HUDEP-2 (cell line): ENCODE measurements around the gene ITPK1.
"Not testable (repeated sequence)": the region's sequence is repeated elsewhere in the genome, so short reads cannot be mapped to it uniquely, and the experiment has no call there.

Source experiments
- DNase-seq, 76 experiments: peaks; one replicate each; lab custom pipeline; 2025; ENCODE audit not compliant: unreplicated experiment in 76 of 76; lab: John Stamatoyannopoulos, UW

The ITPK1 gene

DNA sequence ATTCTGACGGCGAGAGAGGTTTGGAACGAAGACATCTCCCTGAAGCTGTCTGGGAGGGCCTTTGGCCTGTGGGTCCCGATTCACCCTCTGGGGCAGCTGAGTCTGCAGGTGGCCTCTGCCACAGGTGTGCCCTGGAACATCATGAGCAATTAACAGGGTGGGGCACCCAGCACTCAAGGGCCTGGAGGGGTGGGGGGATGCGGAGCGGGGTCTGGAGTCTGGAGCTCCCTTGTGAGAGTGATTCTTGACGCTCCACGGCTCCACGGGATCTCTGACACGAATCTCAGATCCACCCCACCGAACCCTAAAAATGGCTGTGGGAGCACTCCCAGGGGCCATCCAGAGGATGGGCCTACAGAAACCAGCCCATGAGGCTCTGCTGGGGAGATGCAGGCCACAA is 8.3 kb downstream of the ITPK1 start:
- DNase-seq, result no peak

DNA sequence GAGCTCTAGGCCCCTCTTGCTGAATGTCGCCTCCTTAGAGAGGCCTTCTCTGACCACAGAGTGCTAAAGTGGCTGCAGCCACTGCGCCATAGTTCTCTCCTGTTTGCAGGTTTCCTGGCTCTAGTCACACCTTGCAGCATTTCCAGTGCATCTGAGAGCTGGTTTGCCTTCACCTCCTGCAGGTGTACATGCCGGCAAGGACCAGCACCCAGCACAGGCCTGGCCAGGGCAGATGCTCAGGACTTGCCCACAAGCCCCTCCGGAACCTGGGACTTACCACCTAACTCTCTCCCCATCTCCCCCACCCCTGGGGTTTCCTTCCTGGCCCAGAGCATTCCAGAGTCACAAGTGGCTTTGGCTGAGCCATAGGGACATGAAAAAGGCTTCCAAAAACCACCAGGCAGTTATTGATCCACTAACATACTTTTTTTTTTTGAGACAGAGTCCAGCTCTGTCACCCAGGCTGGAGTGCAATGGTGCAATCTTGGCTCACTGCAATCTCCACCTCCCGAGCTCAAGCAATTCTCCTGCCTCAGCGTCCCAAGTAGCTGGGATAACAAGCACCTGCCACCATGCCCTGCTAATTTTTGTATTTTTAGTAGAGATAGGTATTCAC is 9.1 kb downstream of the ITPK1 start:
- no peak for DNase-seq

DNA sequence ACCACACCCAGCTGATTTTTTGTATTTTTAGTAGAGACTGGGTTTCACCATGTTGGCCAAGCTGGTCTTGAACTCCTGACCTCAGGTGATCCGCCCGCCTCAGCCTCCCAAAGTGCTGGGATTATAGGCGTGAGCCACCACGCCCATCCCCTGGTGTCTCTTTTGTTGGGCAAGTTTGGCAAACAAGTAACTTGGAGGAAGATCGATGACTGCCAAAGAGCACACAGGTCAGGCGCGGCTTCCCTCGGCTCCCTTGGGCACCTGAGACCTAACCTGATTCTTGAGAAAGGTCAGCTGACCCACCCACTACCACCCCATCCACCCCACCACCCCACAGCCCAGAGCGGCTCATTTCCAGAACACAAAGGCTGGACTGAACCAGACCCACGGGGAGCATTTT is 9.9 kb downstream of the ITPK1 start:
- DNase-seq, result not testable (repeated sequence)

DNA sequence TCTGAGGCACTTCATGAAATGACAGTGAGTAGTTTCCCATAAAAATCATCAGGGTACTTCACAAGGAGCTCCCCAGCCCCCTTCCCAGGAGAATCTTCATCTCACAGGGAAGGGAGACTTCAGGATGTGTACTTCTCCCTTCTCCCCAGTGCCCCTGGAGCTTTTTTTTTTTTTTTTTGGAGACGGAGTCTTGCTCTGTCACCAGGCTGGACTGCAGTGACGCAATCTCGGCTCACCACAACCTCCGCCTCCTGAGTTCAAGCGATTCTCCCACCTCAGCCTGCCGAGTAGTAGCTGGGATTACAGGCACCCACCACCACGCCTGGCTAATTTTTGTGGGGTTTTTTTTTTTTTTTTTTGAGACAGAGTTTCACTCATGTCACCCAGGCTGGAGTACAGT is 10.4 kb downstream of the ITPK1 start:
- no peak for DNase-seq

DNA sequence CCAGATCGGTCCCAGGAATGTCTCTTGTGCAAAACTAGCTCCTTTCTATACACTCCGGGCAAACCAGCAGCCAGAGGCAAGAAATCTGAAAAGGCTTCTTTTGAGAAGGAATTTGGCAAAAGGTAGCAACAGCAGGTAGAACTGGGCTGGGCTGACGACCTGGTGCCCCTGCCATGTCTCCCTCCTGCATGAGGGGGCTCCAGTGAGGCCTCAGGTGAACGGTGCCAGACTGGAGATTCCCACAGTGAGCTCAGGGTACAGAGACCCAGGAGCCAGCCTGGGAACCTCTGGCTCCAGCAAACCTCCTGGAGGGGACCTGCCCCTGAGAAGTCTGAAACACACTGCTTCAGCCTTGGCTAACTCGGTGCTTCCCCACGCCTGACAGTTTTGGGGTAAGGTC is 10.8 kb downstream of the ITPK1 start:
- no peak for DNase-seq

DNA sequence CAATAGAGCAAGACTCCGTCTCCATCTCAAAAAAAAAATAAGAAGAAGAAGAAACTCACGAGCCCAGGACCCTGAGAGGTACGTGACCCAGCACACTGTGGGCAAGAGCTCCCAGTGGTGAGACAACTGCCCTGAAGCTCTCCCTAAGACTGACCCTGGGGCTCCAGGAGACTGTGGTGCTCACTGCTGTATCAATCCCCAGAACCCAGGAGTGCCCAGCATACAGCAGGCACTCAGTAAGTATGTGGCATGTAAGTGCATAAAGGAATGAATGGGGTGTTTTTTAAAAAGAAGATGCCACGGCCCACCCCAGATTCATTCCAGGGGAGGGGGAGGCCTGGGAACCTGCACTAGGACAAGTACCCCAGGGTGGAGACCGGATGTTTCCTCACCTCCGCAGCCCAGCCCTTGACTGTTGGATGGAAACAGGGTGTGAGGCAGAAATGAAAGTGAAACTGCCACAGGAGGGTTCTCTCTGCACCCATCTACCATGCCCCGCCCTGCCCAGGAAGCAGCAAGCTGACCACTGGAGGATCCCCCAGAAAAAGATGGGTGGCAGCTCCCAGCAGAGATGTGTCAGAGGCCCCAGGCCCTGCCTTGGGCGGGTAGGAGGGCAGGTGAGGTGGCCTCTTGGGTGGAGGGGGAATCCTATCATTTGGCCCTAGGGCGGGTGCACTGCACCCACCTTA is 12.2 kb downstream of the ITPK1 start:
- peak in 25 of 76 experiments; percentile 3 to 47 (median 22) for DNase-seq

DNA sequence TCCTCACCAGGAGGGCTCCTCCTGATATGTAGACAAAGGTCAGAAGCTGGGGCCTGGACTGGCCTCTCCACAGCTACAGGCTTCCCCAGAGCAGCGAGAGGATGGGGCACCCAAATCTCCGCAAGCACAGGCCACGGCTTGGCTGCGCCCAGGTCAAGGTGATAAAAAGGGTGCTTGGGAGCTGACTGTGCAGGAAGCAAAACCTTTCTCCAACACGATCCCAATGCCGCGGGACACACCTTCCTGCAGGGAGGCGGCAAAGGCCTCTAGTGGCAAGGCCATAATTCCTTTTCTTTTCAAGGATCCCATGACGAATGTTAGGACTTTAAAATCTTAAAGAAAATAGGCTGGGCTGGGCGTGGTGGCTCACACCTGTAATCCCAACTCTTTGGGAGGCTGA is 13.6 kb downstream of the ITPK1 start:
- DNase-seq, result no peak

DNA sequence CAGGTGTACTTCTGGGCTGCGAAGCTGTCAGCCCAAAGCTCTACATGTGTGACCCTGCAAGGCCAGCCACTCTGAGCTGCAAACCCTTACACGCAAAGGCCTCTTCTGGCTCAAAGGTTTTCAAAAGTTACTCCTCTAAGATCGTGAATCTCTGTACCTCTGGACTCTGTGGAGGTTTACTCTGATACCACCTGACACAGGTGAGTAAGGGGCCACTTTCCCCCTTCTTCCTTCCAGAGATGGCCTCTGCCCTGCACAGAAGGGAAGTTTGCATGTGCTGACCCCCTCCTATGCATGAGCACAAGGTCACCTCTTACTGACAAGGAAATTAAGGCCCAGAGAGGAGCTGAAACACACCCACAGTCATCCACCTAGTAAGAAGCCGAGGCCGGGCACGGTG is 14.5 kb downstream of the ITPK1 start:
- DNase-seq, result no peak

DNA sequence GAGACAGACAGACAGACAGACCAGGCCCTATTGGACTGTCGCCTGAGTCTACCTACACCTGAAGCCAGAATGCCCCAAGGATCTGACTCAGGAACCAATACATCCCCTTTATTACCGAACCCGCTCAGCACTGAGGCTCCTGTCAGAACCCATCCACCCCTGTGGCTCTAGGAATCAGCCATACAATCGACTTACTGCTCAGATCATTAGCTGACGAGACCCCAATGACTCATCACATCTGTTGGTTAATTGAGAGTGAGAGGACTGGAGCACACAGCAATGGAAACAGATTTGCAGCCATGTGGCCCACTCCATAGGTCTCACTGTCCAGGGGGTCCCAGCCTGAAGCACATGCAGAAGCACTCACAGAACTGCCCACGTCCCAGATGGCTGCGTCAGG is 15.2 kb downstream of the ITPK1 start:
- no peak for DNase-seq

DNA sequence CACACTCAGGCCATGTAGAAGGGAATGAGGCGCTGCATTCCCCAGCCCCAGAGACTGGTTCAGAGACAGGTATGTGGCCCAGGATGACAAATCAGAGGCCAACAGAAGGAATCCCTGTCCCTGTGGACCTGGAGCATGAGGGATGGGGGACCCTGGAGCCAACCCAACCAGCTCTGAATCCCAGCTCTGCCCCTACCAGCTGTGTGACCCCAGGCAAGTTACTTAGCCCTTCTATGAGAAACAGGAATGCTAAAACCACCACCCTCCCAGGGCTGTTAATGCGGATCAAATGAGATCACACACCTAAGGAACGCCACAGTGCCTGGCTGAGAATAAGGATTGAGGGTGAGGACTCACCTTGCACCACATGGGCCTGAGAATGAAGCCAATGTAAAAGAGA is 15.6 kb downstream of the ITPK1 start:
- DNase-seq, result no peak

DNA sequence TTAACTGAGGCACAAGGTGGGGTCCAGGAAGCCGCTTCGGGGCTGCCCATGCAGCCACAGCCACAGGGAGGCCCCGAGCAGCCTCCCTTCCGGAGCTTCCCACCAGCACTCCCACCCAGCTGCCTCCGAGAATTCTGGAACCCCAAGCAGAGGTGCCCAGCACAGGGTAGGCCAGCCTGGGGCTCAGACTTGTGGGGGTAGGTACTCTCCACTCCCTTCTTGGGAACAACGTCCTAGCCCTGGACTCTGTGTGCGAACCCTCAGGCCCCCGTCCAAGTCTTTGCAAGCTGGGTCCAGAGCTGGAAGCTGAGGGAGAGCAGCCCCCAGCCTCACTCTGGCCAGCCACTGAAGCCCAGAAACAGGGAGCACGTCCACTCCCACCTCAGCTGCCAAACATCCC is 16.1 kb downstream of the ITPK1 start:
- DNase-seq, result no peak

DNA sequence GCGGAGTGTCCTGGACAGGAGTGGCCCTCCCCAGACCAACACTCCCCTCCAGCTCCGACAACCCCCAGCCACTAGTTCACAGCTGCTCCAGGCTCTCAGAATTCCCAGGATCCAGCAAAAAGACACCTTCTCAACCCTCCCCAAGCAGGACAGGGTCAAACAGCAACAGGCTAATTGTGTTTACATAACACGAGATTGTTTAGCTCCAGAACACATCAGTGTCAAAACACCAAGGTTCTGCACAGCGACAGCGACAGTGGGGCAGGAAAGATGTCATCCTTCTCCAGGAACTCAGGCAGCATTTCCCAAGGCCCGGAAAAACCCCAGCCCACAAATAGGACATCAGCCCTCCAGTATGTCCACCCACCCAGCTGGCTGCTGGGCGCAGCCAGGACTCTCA is 16.5 kb downstream of the ITPK1 start:
- DNase-seq, result no peak

DNA sequence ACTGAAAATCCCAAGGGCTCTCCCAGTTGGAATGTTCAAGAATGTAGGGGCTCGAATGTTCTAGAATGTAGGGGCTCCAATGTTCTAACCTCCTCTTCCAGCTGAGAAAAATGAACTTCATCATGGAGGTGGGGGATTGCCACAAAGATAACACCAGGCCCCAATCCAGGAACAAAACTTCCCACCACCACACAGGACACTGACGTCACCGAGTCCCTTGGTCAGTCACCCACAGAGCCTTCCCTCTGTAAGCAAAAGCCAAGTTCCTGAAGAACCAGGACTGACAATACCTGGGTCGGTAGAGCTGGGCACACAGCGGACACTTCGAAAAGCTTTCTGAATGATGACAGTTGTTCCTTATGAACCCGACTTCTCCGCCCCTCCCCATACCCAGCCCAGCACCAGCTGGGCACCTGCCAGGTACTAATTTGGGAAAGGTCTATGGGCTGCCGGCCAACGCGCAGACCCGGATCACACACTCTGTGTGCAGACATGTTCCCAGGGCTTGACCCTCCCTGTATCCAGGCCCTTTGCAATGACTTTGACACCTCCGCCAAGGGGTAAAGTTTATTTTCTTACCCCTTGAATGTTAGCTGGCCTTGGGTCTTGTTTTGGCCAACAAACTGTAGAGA is 18.9 kb downstream of the ITPK1 start:
- no peak for DNase-seq

DNA sequence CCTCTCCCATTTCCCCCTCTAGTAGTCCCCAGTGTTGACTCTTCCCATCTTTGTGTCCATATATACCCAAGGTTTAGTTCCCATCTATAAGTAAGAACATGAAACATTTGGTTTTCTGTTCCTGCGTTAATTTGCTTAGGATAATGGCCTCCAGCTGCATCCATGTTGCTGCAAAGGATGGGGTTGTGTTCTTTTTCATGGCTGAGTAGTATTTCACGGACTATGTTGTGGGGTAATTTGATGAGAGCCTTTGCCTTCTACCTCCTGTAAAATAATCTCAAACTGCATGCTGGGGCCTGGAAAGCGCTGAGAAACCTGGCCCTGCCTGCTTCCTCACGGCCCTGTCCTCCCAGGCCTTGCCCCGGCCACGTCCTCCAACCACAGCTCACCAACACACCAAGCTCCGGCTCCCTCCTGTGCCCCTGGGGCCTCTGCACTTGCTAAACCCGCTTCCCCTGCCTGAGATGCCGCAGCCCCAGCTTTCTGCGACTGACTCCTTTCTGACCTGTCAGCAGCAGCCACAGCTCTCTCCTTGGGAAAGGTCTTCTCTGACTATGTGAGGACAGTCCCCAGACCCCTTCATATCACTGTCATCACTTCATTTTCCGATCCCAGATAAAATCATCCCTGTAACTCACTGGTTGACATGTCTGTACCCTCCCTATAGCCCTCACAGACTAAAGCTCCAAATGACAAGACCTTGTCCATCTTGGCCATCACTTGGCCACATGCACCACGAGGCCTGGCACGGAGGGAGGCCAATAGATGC is 19.8 kb downstream of the ITPK1 start:
- DNase-seq, result no peak

DNA sequence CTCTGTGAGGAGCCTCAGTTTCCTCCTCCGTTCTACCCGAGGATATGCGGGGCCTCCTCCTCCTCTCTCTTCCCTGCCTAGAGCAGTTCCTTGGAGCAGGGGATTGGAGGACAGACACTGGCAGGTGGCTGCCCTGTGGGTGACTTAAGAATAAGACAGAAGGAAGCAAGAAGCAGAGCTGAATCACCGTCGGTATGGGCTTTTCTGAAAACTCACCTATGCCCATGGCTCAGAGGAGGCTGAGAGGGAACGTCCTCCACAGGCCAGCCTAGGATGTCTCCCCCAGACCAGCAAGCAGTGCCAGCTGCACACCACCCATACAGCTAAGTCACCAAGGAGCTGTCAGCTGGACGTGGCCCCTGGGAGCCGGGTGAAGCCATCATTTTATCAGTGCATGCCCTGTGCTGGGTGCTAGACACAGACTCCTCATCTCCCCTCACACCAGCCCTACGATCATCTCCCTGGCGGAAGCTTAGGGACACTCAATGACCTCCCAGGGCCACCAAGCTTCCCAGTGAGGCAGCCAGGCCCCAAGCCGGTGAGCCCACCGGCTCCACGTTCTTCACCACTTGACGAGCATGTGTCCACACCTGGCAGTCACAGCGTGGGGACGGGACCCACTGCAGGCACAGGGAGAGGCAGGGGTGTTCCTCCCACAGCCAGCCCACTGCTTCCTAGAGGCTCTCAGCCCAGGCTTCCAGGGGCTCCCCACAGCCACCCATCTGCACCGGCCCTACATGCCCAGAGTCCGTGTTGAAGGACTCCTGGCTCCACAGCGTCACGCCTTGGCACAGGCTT is 21.4 kb downstream of the ITPK1 start:
- DNase-seq, result no peak

DNA sequence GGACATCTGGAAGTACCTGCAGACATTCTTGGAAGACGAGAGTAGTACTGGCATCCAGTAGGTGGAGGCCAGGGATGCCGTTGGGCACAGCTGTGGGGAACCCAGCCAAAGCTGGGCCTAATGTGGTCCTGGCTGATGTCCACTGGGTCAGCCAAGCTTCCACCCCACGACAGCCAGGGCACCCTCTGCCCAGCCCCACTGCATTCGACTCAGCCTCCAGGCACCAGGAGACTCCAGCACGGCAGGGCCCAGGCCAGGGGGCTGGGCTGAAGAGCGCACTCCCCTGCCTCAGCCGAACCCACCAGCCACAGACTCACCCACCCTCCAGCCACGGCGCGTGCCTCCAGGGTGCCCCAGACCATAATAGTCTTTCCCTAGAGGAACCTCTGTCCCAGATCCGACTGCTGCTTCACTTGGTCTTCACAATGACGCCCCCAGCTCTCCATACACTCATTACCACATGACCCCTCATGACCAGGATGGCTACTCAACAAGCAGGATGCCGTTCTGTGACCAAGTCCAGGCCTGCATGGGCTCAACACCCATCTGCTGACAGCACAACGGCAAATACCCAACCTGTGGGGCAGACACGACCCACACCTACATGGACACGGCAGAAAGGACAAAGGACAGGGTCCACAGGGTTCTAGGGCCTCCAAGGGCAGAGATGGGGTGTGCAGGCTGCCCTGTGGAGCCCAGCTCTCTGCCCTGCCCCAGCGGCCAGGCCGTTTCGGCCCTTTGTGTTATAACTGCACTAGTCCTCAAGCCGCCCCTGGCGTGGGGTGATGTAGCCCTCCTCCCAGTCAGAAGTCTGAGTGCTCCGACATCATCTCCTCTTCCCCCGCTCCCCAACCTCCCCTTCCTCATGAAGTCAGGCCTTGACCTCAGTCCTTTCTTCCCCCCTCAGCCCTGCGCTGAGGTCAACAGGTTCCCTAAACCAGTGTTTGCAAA is 22.8 kb downstream of the ITPK1 start:
- no peak for DNase-seq

DNA sequence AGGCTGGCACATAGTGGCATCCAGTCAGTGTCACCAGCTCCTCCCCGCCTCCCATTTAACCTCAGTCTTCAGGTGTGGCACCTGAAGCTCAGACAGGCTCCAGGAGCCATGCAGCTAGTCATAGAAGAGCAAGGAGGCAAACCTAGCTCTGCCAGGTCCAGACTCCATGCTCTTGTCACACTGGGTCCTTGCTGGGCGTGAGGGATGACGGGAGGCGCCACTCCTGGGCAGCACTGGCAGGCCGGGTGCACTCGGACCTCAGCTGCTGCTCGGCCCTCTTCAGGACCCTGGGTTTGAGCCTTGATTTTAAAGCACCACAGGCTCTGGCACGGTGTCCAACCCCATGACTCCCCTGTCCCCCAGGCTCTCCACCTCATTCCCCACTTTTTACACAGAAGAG is 24.1 kb downstream of the ITPK1 start:
- no peak for DNase-seq

DNA sequence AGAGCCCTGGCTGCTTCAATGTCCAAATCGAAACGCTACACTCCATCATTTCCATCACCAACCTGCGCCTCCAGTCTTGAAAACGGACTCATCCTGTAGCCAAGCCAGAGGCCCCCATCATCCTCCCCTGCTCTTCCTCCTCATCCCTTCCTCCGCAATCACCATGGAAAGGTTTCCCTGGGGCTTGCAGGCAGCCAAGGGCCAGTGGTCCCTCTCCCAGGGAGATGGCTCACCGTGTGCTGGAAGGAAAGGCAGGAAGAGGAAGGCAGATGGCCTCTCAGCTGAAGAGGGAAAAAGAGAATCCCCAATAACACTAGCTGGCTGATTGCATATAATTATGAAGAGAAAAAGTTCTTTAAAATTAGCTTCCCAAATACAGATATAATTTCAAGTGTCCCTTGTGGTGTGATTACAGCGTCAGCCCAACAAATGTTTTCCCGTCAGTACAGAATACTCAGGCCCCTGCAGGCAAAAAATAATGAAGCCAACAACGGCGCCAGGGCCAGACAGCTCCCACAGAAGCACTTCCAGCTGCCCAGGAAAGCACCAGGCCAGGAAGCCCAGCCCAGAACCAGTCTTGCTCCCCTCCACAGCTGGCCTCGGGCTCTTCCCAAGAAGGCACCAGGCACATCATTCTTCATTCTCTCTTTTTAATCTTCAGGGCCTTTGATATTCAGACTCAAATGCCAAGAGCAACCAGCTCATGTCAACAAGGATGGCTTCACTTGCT is 24.7 kb downstream of the ITPK1 start:
- no peak for DNase-seq
